Hematopoietic multipotent progenitor cell treated with erythropoietin and hydrocortisone succinate and interleukin-3 and kit ligand, for 4 days (in vitro differentiated cells): ENCODE data around the gene C10orf62.
"Not testable (repeated sequence)": the region's sequence is repeated elsewhere in the genome, so short reads cannot be mapped to it uniquely, and the experiment has no call there.

ENCODE experiments used
- DNase-seq: peaks from one replicate; pipeline ENCODE4 v3.0.0-alpha.2; 2015

The C10orf62 gene

DNA sequence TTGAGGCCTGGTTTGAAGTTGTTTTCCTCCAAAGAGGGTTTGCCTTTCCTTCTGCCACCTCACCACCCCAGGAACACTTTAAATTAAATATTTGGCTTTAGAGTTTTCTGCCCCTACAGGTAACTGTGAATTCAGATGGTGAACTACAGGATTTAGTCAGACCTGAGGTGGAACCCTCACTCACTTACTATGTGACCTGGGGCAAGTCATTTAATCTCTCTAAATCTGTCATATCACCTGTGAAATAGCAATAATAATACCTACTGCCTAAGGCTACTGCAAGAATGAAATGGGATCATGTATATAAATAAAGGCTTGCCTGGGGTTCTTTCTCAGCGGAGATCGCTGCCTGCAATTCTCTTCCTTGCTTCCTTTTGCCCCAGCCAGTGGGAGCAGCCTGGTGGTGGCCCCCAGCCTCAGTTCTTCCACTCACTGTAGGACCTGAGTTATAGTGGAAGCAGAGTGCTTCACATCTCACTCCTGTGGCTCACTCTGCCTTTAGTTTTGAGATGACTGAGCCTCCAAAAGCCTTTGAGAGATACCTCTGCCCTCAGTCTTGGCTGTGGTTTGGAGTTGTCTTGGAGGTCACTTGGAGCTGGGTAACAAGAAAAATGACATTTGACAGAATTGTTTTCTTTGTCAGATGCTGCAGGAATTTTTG lies 23.1 kb upstream of the C10orf62 start:
- no peak for DNase-seq

DNA sequence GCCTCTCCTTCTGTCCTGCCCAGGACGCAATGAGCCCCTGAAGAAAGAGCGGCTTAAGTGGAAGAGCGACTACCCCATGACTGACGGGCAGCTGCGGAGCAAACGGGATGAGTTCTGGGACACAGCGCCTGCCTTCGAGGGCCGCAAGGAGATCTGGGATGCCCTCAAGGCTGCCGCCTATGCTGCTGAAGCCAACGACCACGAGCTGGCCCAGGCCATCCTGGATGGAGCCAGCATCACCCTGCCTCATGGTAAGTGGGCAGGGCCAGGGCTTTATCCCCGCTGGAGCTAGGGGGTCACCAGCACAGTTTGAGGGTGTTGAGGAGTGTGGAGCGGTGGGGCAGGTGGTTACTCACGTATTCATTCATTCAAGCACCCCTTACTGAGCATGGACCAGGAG lies 21.6 kb upstream of the C10orf62 start:
- no peak for DNase-seq

DNA sequence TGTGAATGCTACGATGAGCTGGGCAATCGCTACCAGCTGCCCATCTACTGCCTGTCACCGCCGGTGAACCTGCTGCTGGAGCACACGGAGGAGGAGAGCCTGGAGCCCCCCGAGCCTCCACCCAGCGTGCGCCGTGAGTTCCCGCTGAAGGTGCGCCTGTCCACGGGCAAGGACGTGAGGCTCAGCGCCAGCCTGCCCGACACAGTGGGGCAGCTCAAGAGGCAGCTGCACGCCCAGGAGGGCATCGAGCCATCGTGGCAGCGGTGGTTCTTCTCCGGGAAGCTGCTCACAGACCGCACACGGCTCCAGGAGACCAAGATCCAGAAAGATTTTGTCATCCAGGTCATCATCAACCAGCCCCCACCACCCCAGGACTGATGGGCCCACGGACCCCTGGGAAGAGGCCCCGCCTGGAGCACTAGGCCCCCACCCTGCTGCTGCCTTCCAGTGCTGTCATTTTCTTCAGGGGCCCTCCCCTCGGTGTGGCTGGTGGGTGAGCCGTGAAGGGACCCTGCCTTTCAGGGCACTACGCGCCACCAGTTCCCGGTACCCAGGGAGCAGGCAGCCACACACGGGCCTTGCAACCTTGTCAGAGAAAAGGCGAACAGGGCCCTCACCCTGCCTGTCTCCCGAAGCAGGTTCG lies 19.3 kb upstream of the C10orf62 start:
- no peak for DNase-seq

DNA sequence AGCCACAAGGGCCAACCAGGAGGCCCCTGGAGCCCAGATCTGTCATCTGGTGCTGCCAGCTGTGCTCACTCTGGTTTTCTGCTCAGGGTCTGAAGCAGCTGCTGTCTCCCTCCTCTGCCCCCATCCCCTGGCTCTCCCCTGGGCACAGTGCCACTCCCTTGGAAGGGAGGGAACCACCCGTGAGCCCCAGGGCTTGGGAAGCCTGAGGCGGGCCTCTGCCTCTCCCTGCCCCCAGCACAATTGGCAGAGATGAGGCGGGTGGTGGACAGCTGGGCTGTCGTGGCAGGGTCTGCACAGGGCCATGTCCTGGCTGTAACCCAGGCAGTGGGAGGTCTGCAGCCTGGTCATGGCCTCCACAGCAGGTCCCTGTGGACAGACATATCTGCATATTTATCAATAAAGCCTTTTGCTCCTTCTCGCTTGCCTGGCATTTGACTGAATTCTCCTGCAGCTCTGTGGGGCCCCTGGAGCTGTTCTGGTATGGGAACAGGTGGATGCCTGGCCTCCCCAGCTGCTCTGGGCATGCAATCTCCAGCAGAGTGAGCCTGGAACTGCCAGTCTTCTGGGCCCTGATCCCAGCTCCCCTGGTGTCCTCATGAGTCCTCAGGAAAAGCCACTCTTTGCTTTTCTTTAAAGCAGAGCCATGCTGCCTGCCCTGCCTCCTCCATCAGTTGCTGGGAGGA lies 18.6 kb upstream of the C10orf62 start:
- no peak for DNase-seq

DNA sequence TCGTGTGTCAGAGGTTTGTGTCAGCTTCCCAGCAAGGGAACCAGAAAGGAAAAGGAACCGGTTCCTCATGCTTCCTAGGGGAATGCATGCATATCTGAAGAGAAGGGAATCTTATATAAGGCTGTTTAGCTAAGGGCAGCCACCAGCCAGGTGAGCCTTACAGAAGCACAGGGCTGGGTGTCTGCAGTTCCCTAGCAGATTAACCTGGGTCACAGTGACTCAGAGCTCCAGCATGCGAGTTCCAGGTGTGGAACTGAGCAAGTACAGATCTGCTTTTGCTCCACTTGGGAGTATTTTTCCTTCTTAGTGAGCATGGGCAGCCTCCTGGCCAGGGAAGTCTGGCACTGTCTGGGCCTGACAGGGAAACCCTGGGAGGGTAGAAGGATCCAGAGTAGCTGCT lies 17.9 kb upstream of the C10orf62 start:
- DNase-seq, result no peak

DNA sequence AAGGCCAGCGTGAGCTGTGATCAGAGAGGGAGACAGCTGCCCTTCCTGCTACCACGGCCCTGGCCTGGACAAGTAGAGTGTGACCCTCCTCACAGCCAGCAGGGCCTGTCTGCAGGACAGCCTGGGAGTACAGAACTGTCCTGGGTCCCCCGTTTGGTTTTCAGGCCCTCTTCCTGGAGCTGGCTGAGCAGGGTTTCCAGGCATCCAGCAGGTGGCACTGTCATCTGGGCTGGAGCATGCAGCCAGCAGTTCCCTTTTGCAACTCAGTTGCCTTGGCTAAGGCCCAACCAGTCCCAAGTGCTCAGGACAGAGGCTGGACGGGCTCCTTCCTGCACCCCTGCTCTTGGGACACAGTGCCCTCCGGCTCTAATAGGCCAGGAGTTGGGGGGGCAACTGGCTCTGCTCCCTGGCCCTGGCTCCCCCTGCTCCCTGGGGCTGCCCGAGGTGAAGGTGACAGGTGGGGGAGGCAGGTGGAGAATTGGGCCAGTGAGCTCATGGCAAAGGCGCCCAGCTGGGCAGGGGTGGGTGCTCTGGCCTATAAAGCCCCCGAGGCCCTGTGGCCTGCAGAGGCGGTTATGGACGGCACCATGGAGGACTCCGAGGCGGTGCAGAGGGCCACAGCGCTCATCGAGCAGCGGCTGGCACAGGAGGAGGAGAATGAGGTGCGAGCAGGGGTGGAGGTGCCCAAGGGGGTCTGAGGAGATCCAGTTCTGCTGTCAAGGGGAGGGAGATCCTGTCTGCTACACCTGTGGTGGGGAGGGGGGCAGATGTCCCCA lies 17.1 kb upstream of the C10orf62 start, which contains the start of gene ANKRD2:
ANKRD2 (plus strand) TSS at position 566 of the 776 bp plus-strand sequence; CDS start at position 576, 10 bp downstream.
- peak; percentile 92 for DNase-seq

DNA sequence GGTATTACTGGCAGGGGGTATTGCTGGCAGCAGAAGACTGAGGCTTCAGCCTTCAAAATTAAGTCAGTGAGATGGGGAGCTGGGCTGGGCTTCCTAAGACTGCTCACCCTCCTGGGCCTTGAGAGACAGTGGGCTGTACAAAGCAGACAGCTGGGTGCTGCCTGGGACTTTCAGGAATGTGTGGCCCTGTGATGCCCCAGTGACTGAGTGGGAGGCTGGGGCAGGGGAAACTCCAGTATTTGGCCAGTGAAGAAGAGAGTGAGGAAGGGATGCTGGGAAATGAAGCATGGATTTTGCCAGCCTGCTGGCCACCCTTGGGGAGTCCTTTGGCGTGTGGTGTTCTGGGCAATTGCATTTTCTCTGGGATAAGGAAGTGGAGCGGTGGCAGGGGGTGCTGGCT lies 16.5 kb upstream of the C10orf62 start:
- no peak for DNase-seq

DNA sequence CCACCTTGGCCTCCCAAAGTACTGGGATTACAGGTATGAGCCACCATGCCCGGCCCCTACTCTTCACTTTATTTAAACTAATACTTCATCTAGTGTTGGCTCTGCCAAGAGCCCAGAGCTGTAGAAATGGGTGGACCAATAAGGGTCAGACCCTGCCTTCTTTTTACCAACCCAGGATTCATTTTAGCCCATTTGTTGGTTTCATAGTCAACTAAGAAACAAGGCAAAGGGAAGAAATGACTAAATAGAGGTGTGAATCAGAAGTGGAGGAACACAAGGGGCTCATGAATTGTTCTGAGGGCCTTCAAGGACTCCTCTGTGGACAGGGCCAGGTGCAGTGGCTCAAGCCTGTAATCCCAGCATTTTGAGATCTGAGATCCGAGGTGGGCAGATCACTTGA lies 15.8 kb upstream of the C10orf62 start:
- DNase-seq, result no peak

DNA sequence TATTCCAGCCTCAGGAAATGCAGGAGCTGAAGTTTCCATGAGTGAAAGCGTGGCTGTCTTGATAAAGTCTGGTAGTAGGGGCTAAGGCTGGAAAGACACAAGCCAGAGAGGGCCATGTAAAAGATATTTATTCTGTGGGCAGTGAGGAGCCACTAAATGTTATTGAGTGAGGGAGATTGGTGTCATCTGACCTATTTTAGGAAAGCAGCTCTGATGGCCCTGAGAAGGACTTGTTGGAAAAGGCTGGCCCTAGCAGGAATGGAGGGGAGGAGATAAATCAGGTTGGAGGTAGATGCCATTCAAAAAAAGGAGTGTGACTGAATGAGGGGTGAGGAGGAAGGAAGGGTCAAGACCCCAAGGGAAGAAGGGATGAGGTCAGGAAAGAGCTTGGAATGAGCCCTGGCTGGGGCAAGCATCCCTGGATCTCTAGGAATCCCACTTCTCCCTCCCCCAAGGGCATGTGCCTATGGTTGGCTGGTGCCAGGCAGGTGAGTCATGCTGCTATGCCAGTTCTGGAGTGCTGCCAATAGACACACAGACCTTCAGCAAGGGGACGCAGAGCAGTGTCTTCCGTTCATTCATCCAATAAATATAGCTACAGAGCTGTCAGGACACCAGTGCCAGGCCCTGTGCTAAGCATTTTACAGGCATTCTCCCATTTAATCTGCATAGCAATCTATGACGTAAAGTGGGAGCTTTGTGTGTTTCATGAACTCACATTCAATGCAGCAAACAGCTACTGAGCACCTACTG lies 15.0 kb upstream of the C10orf62 start:
- peak; percentile 63 for DNase-seq

DNA sequence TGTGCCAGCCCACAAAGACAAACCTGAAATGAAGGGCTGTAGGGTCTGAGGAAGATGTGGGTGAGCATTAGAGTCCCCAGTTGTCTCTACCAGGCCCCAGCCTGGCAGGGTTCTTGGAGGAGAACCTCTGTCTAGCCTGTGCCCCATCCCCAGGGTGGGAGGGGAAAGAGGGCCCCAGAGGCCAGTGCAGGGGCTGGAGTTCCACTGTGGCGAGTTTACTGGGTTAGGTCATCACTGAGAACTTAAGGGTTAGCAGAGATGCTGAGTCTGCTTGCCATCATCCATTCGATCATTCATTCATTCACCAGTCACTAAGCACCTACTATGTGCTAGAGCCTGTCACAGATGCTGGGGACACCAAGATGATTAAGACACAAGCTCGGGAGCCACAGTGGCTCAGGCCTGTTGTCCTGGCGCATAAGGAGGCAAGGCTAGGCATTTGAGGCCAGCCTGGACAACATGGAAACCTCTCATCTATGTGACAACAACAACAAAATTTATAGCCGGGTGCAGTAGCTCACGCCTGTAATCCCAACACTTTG lies 14.3 kb upstream of the C10orf62 start:
- DNase-seq, result no peak

DNA sequence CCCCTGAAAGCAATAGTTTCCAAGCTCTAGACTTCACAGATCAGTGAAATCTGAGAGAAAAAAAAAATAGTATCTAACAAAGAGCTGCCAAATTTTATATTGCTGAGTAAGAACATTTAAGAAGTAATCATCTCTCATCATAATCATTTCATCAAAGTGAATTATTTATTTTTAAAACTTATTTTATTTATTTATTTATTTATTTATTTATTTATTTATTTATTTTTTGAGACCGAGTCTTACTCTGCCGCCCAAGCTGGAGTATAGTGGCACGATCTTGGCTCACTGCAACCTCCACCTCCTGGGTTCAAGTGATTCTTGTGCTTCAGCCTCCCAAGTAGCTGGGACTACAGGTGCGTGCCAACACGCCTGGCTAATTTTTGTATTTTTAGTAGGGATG lies 13.0 kb upstream of the C10orf62 start:
- not testable (repeated sequence) for DNase-seq

DNA sequence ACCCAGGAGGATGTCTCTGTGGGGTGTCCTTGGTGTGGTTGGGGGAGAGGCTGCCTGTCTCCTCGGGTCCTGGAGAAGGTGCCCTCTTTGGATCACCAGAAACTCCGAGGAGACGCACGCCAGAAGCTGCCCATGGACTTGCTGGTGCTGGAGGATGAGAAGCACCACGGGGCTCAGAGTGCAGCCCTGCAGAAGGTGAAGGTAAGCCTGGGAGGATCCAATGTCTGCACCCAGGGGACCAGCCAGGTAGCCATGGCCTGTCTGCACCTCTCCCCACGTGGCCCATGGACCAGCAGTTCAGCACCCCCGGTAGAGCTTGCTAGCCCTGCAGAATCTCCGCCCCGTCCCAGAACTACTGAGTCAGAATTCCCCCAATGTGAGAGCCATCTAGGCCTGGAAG lies 11.8 kb upstream of the C10orf62 start:
- DNase-seq, result no peak

DNA sequence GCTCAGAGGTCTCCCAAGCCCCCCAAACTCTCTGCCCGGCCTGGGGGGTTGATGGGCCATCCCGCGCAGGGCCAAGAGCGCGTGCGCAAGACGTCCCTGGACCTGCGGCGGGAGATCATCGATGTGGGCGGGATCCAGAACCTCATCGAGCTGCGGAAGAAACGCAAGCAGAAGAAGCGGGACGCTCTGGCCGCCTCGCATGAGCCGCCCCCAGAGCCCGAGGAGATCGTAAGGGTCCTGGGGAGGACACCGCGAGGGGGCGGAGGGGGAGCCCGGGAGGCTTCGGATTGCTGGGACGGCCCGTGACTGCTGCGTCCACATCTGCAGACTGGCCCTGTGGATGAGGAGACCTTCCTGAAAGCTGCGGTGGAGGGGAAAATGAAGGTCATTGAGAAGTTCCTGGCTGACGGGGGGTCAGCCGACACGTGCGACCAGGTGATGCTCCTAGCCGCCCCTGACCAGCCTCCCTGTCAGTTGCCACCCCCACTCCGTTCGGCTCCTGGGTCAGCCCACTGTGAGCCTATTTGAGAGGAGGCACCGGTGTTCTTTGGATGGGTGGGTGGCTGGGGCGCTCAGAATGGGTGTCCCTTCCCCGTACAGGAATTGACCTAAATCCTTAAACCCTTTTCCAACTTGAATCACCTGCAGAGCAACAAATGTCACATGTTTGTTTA lies 11.2 kb upstream of the C10orf62 start:
- no peak for DNase-seq

DNA sequence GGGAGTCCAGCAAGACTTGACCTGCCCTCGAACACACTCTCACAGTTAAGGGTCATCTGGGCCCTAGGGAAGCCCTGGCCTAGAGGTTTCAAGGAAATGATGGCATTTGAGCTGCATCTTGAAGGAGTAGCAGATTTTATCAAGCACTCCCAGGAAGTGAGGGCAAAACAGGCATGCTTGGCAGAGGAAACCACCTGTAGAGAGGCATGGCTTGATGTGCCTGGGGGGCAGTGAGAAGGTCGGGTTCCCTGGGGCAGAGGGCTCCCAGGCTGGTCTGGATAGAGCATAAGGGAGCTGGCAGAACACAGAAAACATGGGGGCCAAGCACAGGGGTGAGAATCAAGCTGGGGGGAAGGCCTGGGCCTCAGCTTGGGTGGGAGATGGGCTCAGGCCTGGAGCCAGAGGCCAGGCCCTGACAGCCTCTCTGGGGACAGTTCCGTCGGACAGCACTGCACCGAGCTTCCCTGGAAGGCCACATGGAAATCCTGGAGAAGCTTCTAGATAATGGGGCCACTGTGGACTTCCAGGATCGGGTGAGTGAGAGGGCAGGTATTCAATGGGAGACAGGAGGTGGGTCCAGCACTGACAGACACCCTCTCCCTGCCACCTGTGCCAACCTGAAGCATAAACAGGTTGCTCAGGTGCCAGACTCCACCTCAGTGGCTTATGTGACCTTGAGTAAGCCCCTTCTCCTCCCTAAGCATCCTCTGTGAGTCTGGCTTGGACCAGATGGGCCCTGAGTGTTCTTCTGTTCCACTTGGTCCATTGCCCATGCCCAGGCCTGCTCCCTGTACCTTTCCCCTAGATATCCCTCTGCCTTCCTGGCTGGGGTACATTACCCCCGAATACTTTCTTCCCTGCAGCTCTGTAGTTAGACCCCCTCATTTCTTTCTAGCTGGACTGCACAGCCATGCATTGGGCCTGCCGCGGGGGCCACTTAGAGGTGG lies 8.8 kb upstream of the C10orf62 start:
- DNase-seq, result no peak

DNA sequence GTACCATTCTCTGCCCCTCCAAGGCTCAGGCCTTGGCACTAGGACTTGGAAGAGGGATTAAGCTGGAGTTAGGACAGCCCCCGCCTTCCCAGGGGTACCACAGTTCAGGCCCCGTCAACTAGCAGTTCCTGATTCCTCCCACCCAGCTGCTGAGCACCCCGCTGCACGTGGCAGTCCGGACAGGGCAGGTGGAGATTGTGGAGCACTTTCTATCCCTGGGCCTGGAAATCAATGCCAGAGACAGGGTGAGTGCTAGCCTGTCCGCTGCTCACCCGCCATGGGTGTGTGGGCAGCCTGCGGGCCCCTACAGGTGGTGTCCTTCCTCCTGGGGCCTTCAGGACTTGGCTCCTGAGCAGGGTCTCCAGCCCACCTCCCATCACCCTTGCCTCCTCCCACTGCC lies 7.4 kb upstream of the C10orf62 start:
- DNase-seq, result no peak

DNA sequence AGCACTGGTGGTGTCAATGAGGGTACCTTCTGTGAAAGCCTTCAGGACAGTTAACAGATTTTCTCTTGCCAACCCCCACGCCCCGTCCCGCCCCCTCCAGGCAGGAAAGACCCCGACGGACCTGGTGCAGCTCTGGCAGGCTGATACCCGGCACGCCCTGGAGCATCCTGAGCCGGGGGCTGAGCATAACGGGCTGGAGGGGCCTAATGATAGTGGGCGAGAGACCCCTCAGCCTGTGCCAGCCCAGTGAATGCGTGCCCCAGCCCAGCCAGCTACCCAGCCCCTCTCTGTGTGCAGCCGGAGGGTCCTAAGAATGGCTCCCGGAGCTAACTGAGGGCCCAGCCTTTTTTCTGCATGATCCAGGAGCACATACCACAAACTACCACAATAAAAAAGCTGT lies 6.0 kb upstream of the C10orf62 start:
- no peak for DNase-seq

DNA sequence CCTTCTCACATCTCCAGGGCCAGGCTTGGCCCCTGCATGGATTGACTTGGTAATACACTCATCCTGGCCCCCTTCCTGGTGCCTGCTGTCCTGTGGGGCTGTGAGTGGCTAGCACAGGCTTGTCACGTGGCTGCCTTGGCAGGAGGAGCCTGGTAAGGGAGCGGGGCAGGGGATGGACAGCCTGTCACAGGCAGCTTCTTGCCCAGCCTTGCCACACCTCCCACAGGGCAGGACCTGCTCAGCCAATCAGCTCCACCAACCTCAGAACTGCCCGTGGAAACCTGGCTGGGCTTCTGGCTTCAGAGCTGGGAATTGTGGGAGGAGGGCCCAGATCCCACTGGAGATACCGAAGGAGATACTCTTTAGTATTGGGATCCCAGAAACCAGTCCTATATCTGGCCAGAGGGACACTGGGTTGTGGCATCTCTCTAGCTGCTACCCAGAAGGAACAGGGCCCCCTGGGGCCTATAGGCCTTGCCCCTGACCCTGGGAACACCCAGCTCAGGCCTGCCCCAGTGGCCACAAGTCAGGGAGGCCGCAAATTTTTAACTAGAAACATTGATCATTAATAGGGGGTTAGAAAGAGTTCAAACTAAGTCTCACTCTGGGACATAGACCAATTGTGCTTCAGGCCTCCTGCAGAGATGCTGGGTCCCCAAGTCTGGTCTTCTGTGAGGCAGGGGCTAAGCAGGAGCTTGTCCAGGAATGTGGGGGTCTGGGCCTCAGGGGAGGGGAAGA lies 5.3 kb upstream of the C10orf62 start, which contains the start of gene HOGA1:
HOGA1 (plus strand) TSS at position 330 of the 738 bp plus-strand sequence; CDS start at position 645, 315 bp downstream.
- DNase-seq, result peak; percentile 41

DNA sequence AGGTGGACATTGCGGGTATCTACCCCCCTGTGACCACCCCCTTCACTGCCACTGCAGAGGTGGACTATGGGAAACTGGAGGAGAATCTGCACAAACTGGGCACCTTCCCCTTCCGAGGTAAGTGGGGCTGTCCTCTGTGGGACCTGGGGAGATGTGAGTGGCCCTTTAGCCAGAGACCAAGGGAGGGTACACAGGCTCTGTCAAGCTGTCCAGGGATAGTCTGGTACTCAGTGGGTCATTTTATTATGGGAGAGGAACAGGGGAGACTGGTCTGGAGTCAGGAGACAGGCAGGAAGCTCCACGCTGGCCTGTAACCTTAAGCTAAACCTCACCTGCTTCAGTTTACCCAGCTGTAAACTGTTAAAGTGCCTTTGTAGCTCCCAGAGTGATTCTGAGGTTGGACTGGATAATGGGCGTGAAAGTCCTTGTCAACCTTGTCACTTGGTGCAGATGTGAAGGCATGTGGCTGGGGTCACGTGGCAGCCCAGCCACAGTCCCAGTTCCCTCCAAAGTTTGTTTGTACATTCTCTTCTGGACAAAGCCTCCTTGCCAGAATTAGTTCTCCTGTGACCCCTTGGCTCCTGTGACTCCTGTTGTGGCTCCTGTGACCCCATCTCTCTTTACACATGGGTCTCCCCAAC lies 4.6 kb upstream of the C10orf62 start:
- DNase-seq, result no peak

DNA sequence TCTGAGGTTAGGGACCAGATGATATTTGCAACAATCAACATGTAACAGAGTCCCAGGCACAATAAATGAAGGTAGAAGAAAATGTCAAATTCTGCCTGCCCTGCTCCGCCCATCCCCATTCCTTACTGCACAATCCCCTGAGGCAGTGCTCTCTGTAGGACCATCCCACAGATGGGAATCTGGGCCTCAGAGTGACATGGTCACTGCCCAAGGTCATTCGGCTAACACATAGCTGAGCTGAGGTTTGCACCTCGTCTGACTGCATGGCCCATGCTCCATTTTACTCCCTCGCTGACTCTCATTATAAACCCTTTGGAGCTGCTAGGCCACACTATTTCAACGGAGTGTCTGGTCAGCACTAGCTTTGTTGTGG lies 4.1 kb upstream of the C10orf62 start:
- no peak for DNase-seq
